MM.1S (cell line): Measurements from ENCODE around the gene PLA2G4F.

Experiments
- EZH2 ChIP-seq: fragments of 300-600 bp; sonication (generic); optimal IDR thresholded peaks from 2 replicates; pipeline ENCODE3; 2017; ENCODE audit warnings: low read depth, mild to moderate bottlenecking, antibody characterized with exemption, low read length, mixed read lengths
- EZH2phosphoT487 ChIP-seq: fragments of 300-600 bp; sonication (generic); IDR thresholded peaks from 2 replicates; pipeline ENCODE4 v1.6.1; 2018; ENCODE audit warnings: antibody characterized with exemption, low read length
- TF ChIP-seq, protein P1 (sequence below): fragments of 300-600 bp; sonication (generic); IDR thresholded peaks from 2 replicates; pipeline ENCODE4 v1.5.1; 2016; ENCODE audit warnings: antibody characterized with exemption, low read length, mixed read lengths

GRCh38 chr15:42129364-42129763 is 27.1 kb downstream of the PLA2G4F start:
- TF ChIP-seq, protein P1, sequence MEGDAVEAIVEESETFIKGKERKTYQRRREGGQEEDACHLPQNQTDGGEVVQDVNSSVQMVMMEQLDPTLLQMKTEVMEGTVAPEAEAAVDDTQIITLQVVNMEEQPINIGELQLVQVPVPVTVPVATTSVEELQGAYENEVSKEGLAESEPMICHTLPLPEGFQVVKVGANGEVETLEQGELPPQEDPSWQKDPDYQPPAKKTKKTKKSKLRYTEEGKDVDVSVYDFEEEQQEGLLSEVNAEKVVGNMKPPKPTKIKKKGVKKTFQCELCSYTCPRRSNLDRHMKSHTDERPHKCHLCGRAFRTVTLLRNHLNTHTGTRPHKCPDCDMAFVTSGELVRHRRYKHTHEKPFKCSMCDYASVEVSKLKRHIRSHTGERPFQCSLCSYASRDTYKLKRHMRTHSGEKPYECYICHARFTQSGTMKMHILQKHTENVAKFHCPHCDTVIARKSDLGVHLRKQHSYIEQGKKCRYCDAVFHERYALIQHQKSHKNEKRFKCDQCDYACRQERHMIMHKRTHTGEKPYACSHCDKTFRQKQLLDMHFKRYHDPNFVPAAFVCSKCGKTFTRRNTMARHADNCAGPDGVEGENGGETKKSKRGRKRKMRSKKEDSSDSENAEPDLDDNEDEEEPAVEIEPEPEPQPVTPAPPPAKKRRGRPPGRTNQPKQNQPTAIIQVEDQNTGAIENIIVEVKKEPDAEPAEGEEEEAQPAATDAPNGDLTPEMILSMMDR, result no peak
- TF ChIP-seq EZH2 (no peak), EZH2phosphoT487 (no peak)
